Tibial artery (tissue), 4 donors: ENCODE measurements around the gene RAB27B.

Experiments
- DNase-seq, 2 donors: peaks; one replicate each; pipeline ENCODE4 v3.0.0-alpha.2; 2019
- H3K27ac ChIP-seq, 2 donors: fragments of 200-600 bp; sonication (generic) in 1 of 2; 1 replicate in 1 of 2; 2 replicates in 1 of 2; pipeline ENCODE4 v1.5.1; 2018 to 2019; ENCODE audit warnings: mild to moderate bottlenecking in 1 of 2
- H3K27me3 ChIP-seq, 2 donors: fragments of 200-600 bp; sonication (generic) in 1 of 2; one replicate each; pipeline versions ENCODE4 v1.5.1 to v1.6.0; 2016 to 2019
- H3K36me3 ChIP-seq, 3 donors: fragments of 200-600 bp; sonication (generic) in 2 of 3; one replicate each; pipeline ENCODE4 v1.5.1; 2016 to 2019; ENCODE audit warnings: mild to moderate bottlenecking in 2 of 3
- H3K4me1 ChIP-seq, 4 donors: fragments of 200-600 bp; sonication (generic) in 2 of 4; 1 replicate in 3 of 4; 2 replicates in 1 of 4; pipeline ENCODE4 v1.5.1; 2016 to 2019
- H3K4me3 ChIP-seq, 2 donors: fragments of 200-600 bp; sonication (generic) in 1 of 2; 1 replicate in 1 of 2; 2 replicates in 1 of 2; pipeline ENCODE4 v1.5.1; 2018 to 2019; ENCODE audit warnings: mild to moderate bottlenecking in 2 of 2
- H3K9me3 ChIP-seq, 3 donors: fragments of 200-600 bp; sonication (generic) in 1 of 3; one replicate each; pipeline ENCODE4 v1.5.1; 2016 to 2019
- intact Hi-C: fragments of 100-400 bp; cut with DNase I; formaldehyde crosslinking; loops from one replicate; pipeline ENCODE4 v1.15.0; 2023; ENCODE audit warnings: low total_unique reads
- TF ChIP-seq, protein P1 (sequence below), 2 experiments: fragments of 200-600 bp in 1 of 2; fragments of 450-650 bp in 1 of 2; IDR thresholded peaks; one replicate each; pipeline ENCODE4 v1.5.1; 2017 to 2019; ENCODE audit warnings: antibody characterized with exemption in 2 of 2, mild to moderate bottlenecking in 1 of 2, moderate library complexity in 1 of 2

The RAB27B gene

GRCh38 chr18:54939361-54939917 lies 111.2 kb downstream of the RAB27B start:
- Histone ChIP-seq H3K4me3 (no peak overlapping the region), H3K27ac (no peak overlapping the region), H3K36me3 (no peaks in the 10 kb centered on the region), H3K27me3 (no peaks in the 10 kb centered on the region), H3K4me1 (no peaks in the 10 kb centered on the region), H3K9me3 (no peaks in the 10 kb centered on the region)
- intact Hi-C loops = no loop called here
- no peak for DNase-seq
- TF ChIP-seq, protein P1, sequence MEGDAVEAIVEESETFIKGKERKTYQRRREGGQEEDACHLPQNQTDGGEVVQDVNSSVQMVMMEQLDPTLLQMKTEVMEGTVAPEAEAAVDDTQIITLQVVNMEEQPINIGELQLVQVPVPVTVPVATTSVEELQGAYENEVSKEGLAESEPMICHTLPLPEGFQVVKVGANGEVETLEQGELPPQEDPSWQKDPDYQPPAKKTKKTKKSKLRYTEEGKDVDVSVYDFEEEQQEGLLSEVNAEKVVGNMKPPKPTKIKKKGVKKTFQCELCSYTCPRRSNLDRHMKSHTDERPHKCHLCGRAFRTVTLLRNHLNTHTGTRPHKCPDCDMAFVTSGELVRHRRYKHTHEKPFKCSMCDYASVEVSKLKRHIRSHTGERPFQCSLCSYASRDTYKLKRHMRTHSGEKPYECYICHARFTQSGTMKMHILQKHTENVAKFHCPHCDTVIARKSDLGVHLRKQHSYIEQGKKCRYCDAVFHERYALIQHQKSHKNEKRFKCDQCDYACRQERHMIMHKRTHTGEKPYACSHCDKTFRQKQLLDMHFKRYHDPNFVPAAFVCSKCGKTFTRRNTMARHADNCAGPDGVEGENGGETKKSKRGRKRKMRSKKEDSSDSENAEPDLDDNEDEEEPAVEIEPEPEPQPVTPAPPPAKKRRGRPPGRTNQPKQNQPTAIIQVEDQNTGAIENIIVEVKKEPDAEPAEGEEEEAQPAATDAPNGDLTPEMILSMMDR (IDR thresholded peaks at IDR 0.05) = no peak

- Histone ChIP-seq H3K27me3 (no peaks in the 10 kb centered on the region), H3K27ac (no peak overlapping the region), H3K9me3 (no peaks in the 10 kb centered on the region), H3K36me3 (no peaks in the 10 kb centered on the region), H3K4me1 (peaks cover 0 to 9% (median 0%) of the 10 kb centered on the region in 4 donors), H3K4me3 (no peak overlapping the region)
- TF ChIP-seq, protein P1 (IDR thresholded peaks at IDR 0.05) = no peak
- no peak for DNase-seq
- intact Hi-C loops = no loop called here
Observed at GRCh38 chr18:54942144-54942543, 113.9 kb downstream of the RAB27B start.

- TF ChIP-seq, protein P1 (IDR thresholded peaks at IDR 0.05) = no peak
- no peaks in the 10 kb centered on the region for H3K36me3 ChIP-seq
Observed at GRCh38 chr18:54942569-54942968, 114.3 kb downstream of the RAB27B start.

More at GRCh38 chr18:54942569-54942968, 114.3 kb downstream of the RAB27B start:
- no peaks in the 10 kb centered on the region for H3K9me3 ChIP-seq
- no peak overlapping the region for H3K27ac ChIP-seq
- intact Hi-C loops = no loop called here
- DNase-seq = no peak
- H3K4me1 ChIP-seq = peaks cover 0 to 9% (median 0%) of the 10 kb centered on the region in 4 donors
- no peaks in the 10 kb centered on the region for H3K27me3 ChIP-seq
- no peak overlapping the region for H3K4me3 ChIP-seq
